ENCODE results near the gene BMPR1A. TPM values are rescaled to one million over a fixed set of nuclear protein-coding genes. Genes with fewer than 3 reads are reported as not detected.
"Not testable (repeated sequence)": the region's sequence is repeated elsewhere in the genome, so short reads cannot be mapped to it uniquely, and the experiment has no call there.

Gene BMPR1A
- polyA plus RNA-seq, 3 donors from 2014 or later, result 0.99 to 3.3 (median 2.2) TPM

GRCh38 chr10:86932674-86933073 lies 176.3 kb downstream of the BMPR1A start:
- Mint-ChIP-seq H3K4me3 (no peak overlapping the region), H3K27ac (no peak overlapping the region)

GRCh38 chr10:86934162-86934711 lies 177.8 kb downstream of the BMPR1A start:
- not testable (repeated sequence) for DNase-seq; H3K27me3 Mint-ChIP-seq (ENCODE audit: low read depth in 3 of 3); H3K36me3 Mint-ChIP-seq; H3K9me3 Mint-ChIP-seq; H3K4me3 Mint-ChIP-seq; H3K4me1 Mint-ChIP-seq; H3K27ac Mint-ChIP-seq

More at GRCh38 chr10:86932674-86933073, 176.3 kb downstream of the BMPR1A start:
- Mint-ChIP-seq H3K27me3 (ENCODE audit: low read depth in 3 of 3) (peaks cover 0 to 3% (median 0%) of the 10 kb centered on the region in 3 donors), H3K9me3 (no peaks in the 10 kb centered on the region), H3K4me1 (no peaks in the 10 kb centered on the region), H3K36me3 (peaks cover 3% of the 10 kb centered on the region in 3 donors)
- no peak for DNase-seq

- Mint-ChIP-seq H3K27ac (no peak overlapping the region), H3K4me1 (peaks cover 0 to 4% of the 10 kb centered on the region in 2 donors), H3K36me3 (no peaks in the 10 kb centered on the region), H3K9me3 (no peaks in the 10 kb centered on the region), H3K27me3 (ENCODE audit: low read depth in 3 of 3) (peaks cover 0 to 9% (median 5%) of the 10 kb centered on the region in 3 donors), H3K4me3 (no peak overlapping the region)
- DNase-seq, result no peak
These were observed 180.5 kb downstream of the BMPR1A start for GRCh38 chr10:86936661-86937501.

GRCh38 chr10:86937502-86938154 lies 181.2 kb downstream of the BMPR1A start:
- Mint-ChIP-seq H3K36me3 (no peaks in the 10 kb centered on the region), H3K27me3 (ENCODE audit: low read depth in 3 of 3) (peaks cover 0 to 9% (median 5%) of the 10 kb centered on the region in 3 donors), H3K27ac (no peak overlapping the region), H3K9me3 (no peaks in the 10 kb centered on the region), H3K4me3 (peak overlapping the region in 1 of 5 donors; percentile 34), H3K4me1 (peaks cover 0 to 4% of the 10 kb centered on the region in 2 donors)
- DNase-seq, result no peak

GRCh38 chr10:86938260-86938659 lies 181.8 kb downstream of the BMPR1A start:
- Mint-ChIP-seq H3K36me3 (no peaks in the 10 kb centered on the region), H3K9me3 (no peaks in the 10 kb centered on the region), H3K4me1 (peaks cover 0 to 4% of the 10 kb centered on the region in 2 donors), H3K4me3 (no peak overlapping the region), H3K27ac (no peak overlapping the region), H3K27me3 (ENCODE audit: low read depth in 3 of 3) (peaks cover 0 to 9% (median 5%) of the 10 kb centered on the region in 3 donors)
- no peak for DNase-seq

GRCh38 chr10:86940076-86940475 lies 183.7 kb downstream of the BMPR1A start:
- H3K27ac Mint-ChIP-seq; H3K36me3 Mint-ChIP-seq; DNase-seq; H3K4me3 Mint-ChIP-seq; H3K4me1 Mint-ChIP-seq; H3K27me3 Mint-ChIP-seq (ENCODE audit: low read depth in 3 of 3); H3K9me3 Mint-ChIP-seq: not testable (repeated sequence)

- Mint-ChIP-seq H3K9me3 (no peaks in the 10 kb centered on the region), H3K36me3 (no peaks in the 10 kb centered on the region), H3K4me1 (peaks cover 0 to 6% of the 10 kb centered on the region in 2 donors), H3K27me3 (ENCODE audit: low read depth in 3 of 3) (peaks cover 0 to 9% (median 5%) of the 10 kb centered on the region in 3 donors), H3K4me3 (no peak overlapping the region), H3K27ac (no peak overlapping the region)
- DNase-seq, result no peak
These were observed 184.3 kb downstream of the BMPR1A start for GRCh38 chr10:86940677-86941076.

GRCh38 chr10:86941426-86941825 lies 185.0 kb downstream of the BMPR1A start:
- Mint-ChIP-seq H3K36me3 (no peaks in the 10 kb centered on the region), H3K4me3 (no peak overlapping the region), H3K9me3 (no peaks in the 10 kb centered on the region), H3K4me1 (peaks cover 0 to 6% of the 10 kb centered on the region in 2 donors), H3K27me3 (ENCODE audit: low read depth in 3 of 3) (peaks cover 0 to 9% (median 5%) of the 10 kb centered on the region in 3 donors), H3K27ac (no peak overlapping the region)
- DNase-seq, result no peak

GRCh38 chr10:86941991-86942421 lies 185.6 kb downstream of the BMPR1A start:
- Mint-ChIP-seq H3K9me3 (no peaks in the 10 kb centered on the region), H3K27ac (no peak overlapping the region), H3K27me3 (ENCODE audit: low read depth in 3 of 3) (peaks cover 0 to 9% (median 5%) of the 10 kb centered on the region in 3 donors), H3K36me3 (no peaks in the 10 kb centered on the region), H3K4me1 (peaks cover 0 to 6% of the 10 kb centered on the region in 2 donors), H3K4me3 (no peak overlapping the region)
- no peak for DNase-seq

GRCh38 chr10:86942441-86943315 lies 186.3 kb downstream of the BMPR1A start:
- Mint-ChIP-seq H3K4me3 (no peak overlapping the region), H3K27me3 (ENCODE audit: low read depth in 3 of 3) (peaks cover 0 to 9% (median 3%) of the 10 kb centered on the region in 3 donors), H3K4me1 (peaks cover 0 to 6% of the 10 kb centered on the region in 2 donors), H3K27ac (no peak overlapping the region), H3K36me3 (no peaks in the 10 kb centered on the region), H3K9me3 (no peaks in the 10 kb centered on the region)
- no peak for DNase-seq

GRCh38 chr10:86943316-86944030 lies 187.1 kb downstream of the BMPR1A start:
- Mint-ChIP-seq H3K36me3 (no peaks in the 10 kb centered on the region), H3K27me3 (ENCODE audit: low read depth in 3 of 3) (peaks cover 3 to 9% (median 3%) of the 10 kb centered on the region in 3 donors), H3K9me3 (no peaks in the 10 kb centered on the region), H3K4me3 (no peak overlapping the region), H3K4me1 (peaks cover 0 to 6% of the 10 kb centered on the region in 2 donors), H3K27ac (no peak overlapping the region)
- no peak for DNase-seq

GRCh38 chr10:86944031-86944419 lies 187.6 kb downstream of the BMPR1A start:
- Mint-ChIP-seq H3K4me3 (no peak overlapping the region), H3K36me3 (no peaks in the 10 kb centered on the region), H3K9me3 (no peaks in the 10 kb centered on the region), H3K27ac (no peak overlapping the region), H3K27me3 (ENCODE audit: low read depth in 3 of 3) (peaks cover 0 to 9% (median 3%) of the 10 kb centered on the region in 3 donors), H3K4me1 (peaks cover 0 to 6% of the 10 kb centered on the region in 2 donors)
- no peak for DNase-seq

GRCh38 chr10:86944471-86944870 lies 188.1 kb downstream of the BMPR1A start:
- Mint-ChIP-seq H3K4me1 (peaks cover 0 to 5% of the 10 kb centered on the region in 2 donors), H3K4me3 (no peak overlapping the region), H3K9me3 (no peaks in the 10 kb centered on the region), H3K27me3 (ENCODE audit: low read depth in 3 of 3) (peaks cover 0 to 6% (median 3%) of the 10 kb centered on the region in 3 donors), H3K27ac (no peak overlapping the region), H3K36me3 (no peaks in the 10 kb centered on the region)
- no peak for DNase-seq

Measured in immature natural killer cell (primary cell).